ENCODE results near the gene LAIR2. TPM values are rescaled to one million over a fixed set of nuclear protein-coding genes. Genes with fewer than 3 reads are reported as not detected.
"Not testable (repeated sequence)": the region's sequence is repeated elsewhere in the genome, so short reads cannot be mapped to it uniquely, and the experiment has no call there.

The LAIR2 gene
- polyA plus RNA-seq, 2 donors = 0.08 TPM; not detected in 1

DNA sequence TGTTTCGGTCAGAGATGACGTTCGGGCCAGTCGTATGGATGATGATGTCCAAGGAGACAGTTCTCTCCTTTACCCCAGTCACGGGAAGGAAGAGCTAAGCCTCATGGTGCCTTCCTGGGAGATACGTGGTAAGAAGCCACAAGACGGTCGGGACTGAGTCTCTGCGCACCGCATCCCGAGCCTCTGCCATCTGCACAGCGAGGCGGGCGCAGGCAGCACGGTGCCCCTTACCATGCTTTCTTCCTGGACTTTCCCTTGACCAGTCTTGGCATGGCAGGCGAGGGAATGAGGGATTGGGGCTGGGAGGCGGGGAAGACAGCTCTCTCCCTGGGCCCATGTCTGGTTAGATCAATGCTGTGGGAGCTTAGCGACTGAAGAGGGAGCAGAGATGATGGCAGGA, 10.1 kb upstream of the LAIR2 start:
- no peaks in the 10 kb centered on the region for H3K36me3 ChIP-seq (ENCODE audit: control insufficient read depth in 2 of 2, insufficient read depth in 2 of 2, low read length in 1 of 2)
- no peaks in the 10 kb centered on the region for H3K27me3 ChIP-seq (ENCODE audit: control insufficient read depth in 1 of 2, insufficient read depth in 2 of 2, low read length in 2 of 2)
- H3K4me3 ChIP-seq (ENCODE audit: low read depth in 1 of 2, low read length in 2 of 2) = no peak overlapping the region
- WGBS, 2 donors = 84 to 87% methylated on average over 18 of the region's 18 CpGs
- no peaks in the 10 kb centered on the region for H3K4me1 ChIP-seq (ENCODE audit: control insufficient read depth in 2 of 2, insufficient read depth in 2 of 2, low read length in 1 of 2)
- no peaks in the 10 kb centered on the region for H3K9me3 ChIP-seq (ENCODE audit: control insufficient read depth in 2 of 2, insufficient read depth in 1 of 2, low read depth in 1 of 2, low read length in 1 of 2)
- no peak overlapping the region for H3K27ac ChIP-seq (ENCODE audit: low read depth in 2 of 2, low read length in 1 of 2)

GRCh38 chr19:54493056-54493455, 9.6 kb upstream of the LAIR2 start:
- not testable (repeated sequence) for H3K27ac ChIP-seq (ENCODE audit: low read depth in 2 of 2, low read length in 1 of 2); H3K4me1 ChIP-seq (ENCODE audit: control insufficient read depth in 2 of 2, insufficient read depth in 2 of 2, low read length in 1 of 2); H3K27me3 ChIP-seq (ENCODE audit: control insufficient read depth in 1 of 2, insufficient read depth in 2 of 2, low read length in 2 of 2); H3K4me3 ChIP-seq (ENCODE audit: low read depth in 1 of 2, low read length in 2 of 2); H3K36me3 ChIP-seq (ENCODE audit: control insufficient read depth in 2 of 2, insufficient read depth in 2 of 2, low read length in 1 of 2); H3K9me3 ChIP-seq (ENCODE audit: control insufficient read depth in 2 of 2, insufficient read depth in 1 of 2, low read depth in 1 of 2, low read length in 1 of 2)
- 77 to 81% methylated on average over 5 of the region's 5 CpGs for WGBS, 2 donors

DNA sequence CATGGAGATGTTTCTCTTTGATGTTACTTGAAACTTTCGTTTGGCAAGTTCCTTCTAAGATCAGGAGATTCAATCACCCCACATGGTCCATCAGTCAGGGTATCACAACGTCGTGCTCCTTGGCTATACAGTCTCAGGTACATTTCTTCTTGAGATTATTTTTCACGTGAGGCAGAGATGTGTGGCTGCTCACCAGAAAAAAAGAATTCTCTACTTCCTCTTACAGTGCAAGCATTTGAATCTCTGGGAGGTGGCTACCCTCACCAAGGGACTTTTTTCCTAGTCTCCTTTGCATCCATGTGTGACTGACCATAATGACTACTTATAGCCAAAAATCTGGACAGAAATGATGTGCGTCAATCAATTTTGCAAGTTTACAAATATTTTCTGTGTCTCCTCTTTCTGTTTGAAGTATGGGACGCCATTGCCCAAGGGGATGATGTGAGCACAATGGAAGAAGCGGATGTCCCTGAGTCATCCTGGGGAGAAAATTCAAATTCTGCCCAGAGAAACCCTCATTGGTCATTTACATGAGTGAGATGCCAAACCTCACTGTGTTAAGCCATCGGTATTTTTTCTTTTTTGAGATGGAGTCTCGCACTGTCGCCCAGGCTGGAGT, 8.6 kb upstream of the LAIR2 start:
- 75 to 77% methylated on average over 10 of the region's 10 CpGs for WGBS, 2 donors
- no peaks in the 10 kb centered on the region for H3K9me3 ChIP-seq (ENCODE audit: control insufficient read depth in 2 of 2, insufficient read depth in 1 of 2, low read depth in 1 of 2, low read length in 1 of 2)
- H3K27ac ChIP-seq (ENCODE audit: low read depth in 2 of 2, low read length in 1 of 2) = no peak overlapping the region
- no peaks in the 10 kb centered on the region for H3K36me3 ChIP-seq (ENCODE audit: control insufficient read depth in 2 of 2, insufficient read depth in 2 of 2, low read length in 1 of 2)
- H3K27me3 ChIP-seq (ENCODE audit: control insufficient read depth in 1 of 2, insufficient read depth in 2 of 2, low read length in 2 of 2) = no peaks in the 10 kb centered on the region
- H3K4me1 ChIP-seq (ENCODE audit: control insufficient read depth in 2 of 2, insufficient read depth in 2 of 2, low read length in 1 of 2) = no peaks in the 10 kb centered on the region
- H3K4me3 ChIP-seq (ENCODE audit: low read depth in 1 of 2, low read length in 2 of 2) = no peak overlapping the region

DNA sequence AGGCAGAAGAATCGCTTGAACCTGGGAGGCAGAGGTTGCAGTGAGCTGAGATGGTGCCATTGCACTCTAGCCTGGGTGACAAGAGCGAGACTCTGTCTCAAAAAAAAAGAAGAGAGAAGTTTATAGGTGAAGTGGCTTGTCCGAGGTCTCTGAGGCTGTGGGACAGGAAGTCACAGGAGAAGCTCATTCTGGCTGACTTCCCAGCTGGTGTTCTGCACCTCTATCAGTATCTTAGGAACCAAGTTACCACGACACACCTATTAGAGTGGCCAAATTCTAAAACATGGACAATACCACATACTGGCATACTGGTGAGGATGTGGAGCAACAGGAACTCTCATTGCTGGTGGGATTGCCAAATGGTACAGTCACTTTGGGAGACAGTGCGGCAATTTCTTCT, 7.3 kb upstream of the LAIR2 start:
- H3K4me1 ChIP-seq (ENCODE audit: control insufficient read depth in 2 of 2, insufficient read depth in 2 of 2, low read length in 1 of 2); H3K27me3 ChIP-seq (ENCODE audit: control insufficient read depth in 1 of 2, insufficient read depth in 2 of 2, low read length in 2 of 2); H3K27ac ChIP-seq (ENCODE audit: low read depth in 2 of 2, low read length in 1 of 2); H3K36me3 ChIP-seq (ENCODE audit: control insufficient read depth in 2 of 2, insufficient read depth in 2 of 2, low read length in 1 of 2); H3K9me3 ChIP-seq (ENCODE audit: control insufficient read depth in 2 of 2, insufficient read depth in 1 of 2, low read depth in 1 of 2, low read length in 1 of 2); H3K4me3 ChIP-seq (ENCODE audit: low read depth in 1 of 2, low read length in 2 of 2): not testable (repeated sequence)
- WGBS, 2 donors = 60 to 72% methylated on average over 5 of the region's 5 CpGs

DNA sequence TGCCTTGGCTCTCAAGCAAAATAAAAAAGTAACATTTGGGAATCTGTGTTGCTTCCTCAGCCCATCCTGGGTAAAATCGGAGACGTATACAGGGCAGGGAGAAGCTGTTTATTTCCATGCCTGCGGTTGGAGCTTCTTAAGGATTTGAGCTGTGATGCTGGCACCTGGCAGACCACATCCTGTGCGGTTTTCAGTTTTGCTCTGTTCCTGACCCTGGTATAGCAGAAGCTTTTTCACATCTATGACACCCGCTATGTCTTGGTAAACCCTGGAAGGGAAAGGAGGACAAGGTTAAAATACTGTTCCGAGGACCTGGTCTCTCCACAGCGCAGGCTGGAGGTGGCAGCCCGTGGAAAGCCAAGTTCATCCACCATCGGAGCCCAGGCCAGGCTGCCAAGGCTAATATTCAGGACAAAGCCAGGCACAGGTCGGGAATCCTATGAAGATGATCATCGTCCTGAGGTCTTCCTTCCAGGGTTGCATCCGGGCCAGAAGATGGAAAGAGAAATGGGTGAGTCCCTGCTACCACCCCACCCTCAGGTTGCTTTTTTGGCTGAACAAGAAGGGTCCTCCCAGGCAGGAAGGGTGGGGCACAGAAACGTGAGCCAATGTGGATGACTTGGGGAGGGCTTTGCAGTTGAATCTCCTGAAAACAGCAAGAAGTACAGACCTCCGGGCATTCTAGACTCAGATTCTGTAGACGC, 4.7 kb upstream of the LAIR2 start:
- H3K27ac ChIP-seq (ENCODE audit: low read depth in 2 of 2, low read length in 1 of 2); H3K9me3 ChIP-seq (ENCODE audit: control insufficient read depth in 2 of 2, insufficient read depth in 1 of 2, low read depth in 1 of 2, low read length in 1 of 2); H3K36me3 ChIP-seq (ENCODE audit: control insufficient read depth in 2 of 2, insufficient read depth in 2 of 2, low read length in 1 of 2); H3K27me3 ChIP-seq (ENCODE audit: control insufficient read depth in 1 of 2, insufficient read depth in 2 of 2, low read length in 2 of 2); H3K4me3 ChIP-seq (ENCODE audit: low read depth in 1 of 2, low read length in 2 of 2); H3K4me1 ChIP-seq (ENCODE audit: control insufficient read depth in 2 of 2, insufficient read depth in 2 of 2, low read length in 1 of 2): not testable (repeated sequence)
- WGBS, 2 donors = 70 to 80% methylated on average over 7 to 9 of the region's 15 CpGs

- not testable (repeated sequence) for H3K9me3 ChIP-seq (ENCODE audit: control insufficient read depth in 2 of 2, insufficient read depth in 1 of 2, low read depth in 1 of 2, low read length in 1 of 2); H3K4me1 ChIP-seq (ENCODE audit: control insufficient read depth in 2 of 2, insufficient read depth in 2 of 2, low read length in 1 of 2); H3K36me3 ChIP-seq (ENCODE audit: control insufficient read depth in 2 of 2, insufficient read depth in 2 of 2, low read length in 1 of 2); H3K27me3 ChIP-seq (ENCODE audit: control insufficient read depth in 1 of 2, insufficient read depth in 2 of 2, low read length in 2 of 2); H3K4me3 ChIP-seq (ENCODE audit: low read depth in 1 of 2, low read length in 2 of 2); H3K27ac ChIP-seq (ENCODE audit: low read depth in 2 of 2, low read length in 1 of 2)
- WGBS, 2 donors = 67 to 81% methylated on average over 8 to 9 of the region's 9 CpGs
These were observed 4.2 kb upstream of the LAIR2 start for GRCh38 chr19:54498451-54498772.

- H3K4me3 ChIP-seq (ENCODE audit: low read depth in 1 of 2, low read length in 2 of 2); H3K9me3 ChIP-seq (ENCODE audit: control insufficient read depth in 2 of 2, insufficient read depth in 1 of 2, low read depth in 1 of 2, low read length in 1 of 2); H3K27ac ChIP-seq (ENCODE audit: low read depth in 2 of 2, low read length in 1 of 2); H3K36me3 ChIP-seq (ENCODE audit: control insufficient read depth in 2 of 2, insufficient read depth in 2 of 2, low read length in 1 of 2); H3K27me3 ChIP-seq (ENCODE audit: control insufficient read depth in 1 of 2, insufficient read depth in 2 of 2, low read length in 2 of 2); H3K4me1 ChIP-seq (ENCODE audit: control insufficient read depth in 2 of 2, insufficient read depth in 2 of 2, low read length in 1 of 2): not testable (repeated sequence)
- WGBS, 2 donors = 78 to 82% methylated on average over 4 of the region's 4 CpGs
These were observed 2.9 kb downstream of the LAIR2 start for GRCh38 chr19:54505542-54505941.

GRCh38 chr19:54506079-54506478, 3.4 kb downstream of the LAIR2 start:
- Histone ChIP-seq H3K27me3 (ENCODE audit: control insufficient read depth in 1 of 2, insufficient read depth in 2 of 2, low read length in 2 of 2) (no peaks in the 10 kb centered on the region), H3K4me1 (ENCODE audit: control insufficient read depth in 2 of 2, insufficient read depth in 2 of 2, low read length in 1 of 2) (no peaks in the 10 kb centered on the region), H3K36me3 (ENCODE audit: control insufficient read depth in 2 of 2, insufficient read depth in 2 of 2, low read length in 1 of 2) (no peaks in the 10 kb centered on the region), H3K9me3 (ENCODE audit: control insufficient read depth in 2 of 2, insufficient read depth in 1 of 2, low read depth in 1 of 2, low read length in 1 of 2) (no peaks in the 10 kb centered on the region), H3K4me3 (ENCODE audit: low read depth in 1 of 2, low read length in 2 of 2) (no peak overlapping the region), H3K27ac (ENCODE audit: low read depth in 2 of 2, low read length in 1 of 2) (no peak overlapping the region)
- WGBS, 2 donors = 62 to 73% methylated on average over 10 of the region's 10 CpGs

DNA sequence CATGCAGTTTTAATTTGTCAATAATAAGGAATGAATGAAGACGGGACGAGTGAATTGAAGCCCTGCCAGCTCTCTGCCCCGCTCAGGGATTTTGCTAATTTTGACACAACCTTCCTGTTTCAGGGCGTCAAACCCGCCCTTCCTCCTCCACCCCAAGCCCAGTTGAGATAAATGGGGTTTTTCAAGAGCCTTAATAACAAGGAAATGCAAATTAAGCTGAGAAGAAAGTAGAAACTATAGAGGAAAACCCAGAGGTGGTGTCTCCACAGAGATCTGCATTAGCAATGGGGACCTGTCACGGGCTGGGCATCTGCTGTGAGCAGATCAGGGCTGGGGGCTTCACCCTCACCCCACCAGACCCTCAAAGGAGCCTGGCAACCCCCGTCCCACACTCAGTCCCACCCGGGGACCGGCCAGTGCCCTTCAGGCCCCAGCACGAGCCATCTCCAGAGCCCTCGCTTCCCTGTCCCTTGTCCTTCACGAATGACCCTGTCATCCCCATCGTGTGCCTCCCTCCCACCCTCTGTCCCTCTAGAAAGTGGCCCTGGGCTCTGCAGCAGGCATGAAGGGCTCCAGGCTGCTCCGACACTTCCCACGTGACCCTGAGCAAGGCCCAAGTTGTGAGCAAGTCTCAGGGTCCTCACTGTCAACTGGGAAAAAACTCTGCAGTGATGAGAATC, 4.5 kb downstream of the LAIR2 start:
- H3K4me3 ChIP-seq (ENCODE audit: low read depth in 1 of 2, low read length in 2 of 2); H3K27me3 ChIP-seq (ENCODE audit: control insufficient read depth in 1 of 2, insufficient read depth in 2 of 2, low read length in 2 of 2); H3K9me3 ChIP-seq (ENCODE audit: control insufficient read depth in 2 of 2, insufficient read depth in 1 of 2, low read depth in 1 of 2, low read length in 1 of 2); H3K27ac ChIP-seq (ENCODE audit: low read depth in 2 of 2, low read length in 1 of 2); H3K36me3 ChIP-seq (ENCODE audit: control insufficient read depth in 2 of 2, insufficient read depth in 2 of 2, low read length in 1 of 2); H3K4me1 ChIP-seq (ENCODE audit: control insufficient read depth in 2 of 2, insufficient read depth in 2 of 2, low read length in 1 of 2): not testable (repeated sequence)
- 62 to 66% methylated on average over 8 to 11 of the region's 15 CpGs for WGBS, 2 donors

DNA sequence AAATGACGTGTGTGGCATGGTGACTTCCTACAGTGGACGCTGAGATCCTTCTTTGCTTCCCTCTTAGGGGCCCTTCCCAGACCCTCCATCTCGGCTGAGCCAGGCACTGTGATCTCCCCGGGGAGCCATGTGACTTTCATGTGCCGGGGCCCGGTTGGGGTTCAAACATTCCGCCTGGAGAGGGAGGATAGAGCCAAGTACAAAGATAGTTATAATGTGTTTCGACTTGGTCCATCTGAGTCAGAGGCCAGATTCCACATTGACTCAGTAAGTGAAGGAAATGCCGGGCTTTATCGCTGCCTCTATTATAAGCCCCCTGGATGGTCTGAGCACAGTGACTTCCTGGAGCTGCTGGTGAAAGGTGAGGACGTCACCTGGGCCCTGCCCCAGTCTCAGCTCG, 5.2 kb downstream of the LAIR2 start:
- Histone ChIP-seq H3K4me1 (ENCODE audit: control insufficient read depth in 2 of 2, insufficient read depth in 2 of 2, low read length in 1 of 2) (no peaks in the 10 kb centered on the region), H3K4me3 (ENCODE audit: low read depth in 1 of 2, low read length in 2 of 2) (no peak overlapping the region), H3K27me3 (ENCODE audit: control insufficient read depth in 1 of 2, insufficient read depth in 2 of 2, low read length in 2 of 2) (no peaks in the 10 kb centered on the region), H3K36me3 (ENCODE audit: control insufficient read depth in 2 of 2, insufficient read depth in 2 of 2, low read length in 1 of 2) (no peaks in the 10 kb centered on the region), H3K9me3 (ENCODE audit: control insufficient read depth in 2 of 2, insufficient read depth in 1 of 2, low read depth in 1 of 2, low read length in 1 of 2) (no peaks in the 10 kb centered on the region), H3K27ac (ENCODE audit: low read depth in 2 of 2, low read length in 1 of 2) (no peak overlapping the region)
- 51 to 65% methylated on average over 12 of the region's 12 CpGs for WGBS, 2 donors
